GM21825 (cell line): ENCODE results near the gene STIM2.
"Not testable (repeated sequence)": the region's sequence is repeated elsewhere in the genome, so short reads cannot be mapped to it uniquely, and the experiment has no call there.

Experiments
- ATAC-seq: cut with Tn5 transposase; IDR thresholded peaks from one replicate; pipeline ENCODE4 v1.9.1; 2021; ENCODE audit warnings: mild to moderate bottlenecking, moderate library complexity; ENCODE audit not compliant: unreplicated experiment

Gene STIM2

GRCh38 chr4:26866781-26867180 is 6.1 kb downstream of the STIM2 start:
- ATAC-seq, result no peak

- ATAC-seq, result no peak
Observed at GRCh38 chr4:26867914-26868684, 7.5 kb downstream of the STIM2 start.

GRCh38 chr4:26870576-26871262 is 10.1 kb downstream of the STIM2 start:
- ATAC-seq, result no peak

GRCh38 chr4:26871611-26872010 is 11.0 kb downstream of the STIM2 start:
- ATAC-seq, result no peak

- peak; percentile 75 for ATAC-seq
Observed at GRCh38 chr4:26873391-26874026, 12.9 kb downstream of the STIM2 start.

- ATAC-seq, result no peak
Observed at GRCh38 chr4:26874110-26874509, 13.5 kb downstream of the STIM2 start.

GRCh38 chr4:26877406-26877805 is 16.8 kb downstream of the STIM2 start:
- ATAC-seq, result no peak

GRCh38 chr4:26877961-26878360 is 17.3 kb downstream of the STIM2 start:
- no peak for ATAC-seq

- no peak for ATAC-seq
Observed at GRCh38 chr4:26878794-26879391, 18.3 kb downstream of the STIM2 start.

- no peak for ATAC-seq
Observed at GRCh38 chr4:26879805-26880204, 19.2 kb downstream of the STIM2 start.

GRCh38 chr4:26884026-26884425 is 23.4 kb downstream of the STIM2 start:
- ATAC-seq, result no peak

- peak; percentile 59 for ATAC-seq
Observed at GRCh38 chr4:26884486-26884988, 23.9 kb downstream of the STIM2 start.

GRCh38 chr4:26885912-26886274 is 25.3 kb downstream of the STIM2 start:
- peak; percentile 78 for ATAC-seq

- ATAC-seq, result no peak
Observed at GRCh38 chr4:26887143-26887542, 26.5 kb downstream of the STIM2 start.

- no peak for ATAC-seq
Observed at GRCh38 chr4:26887809-26888208, 27.2 kb downstream of the STIM2 start.

GRCh38 chr4:26889356-26889755 is 28.7 kb downstream of the STIM2 start:
- ATAC-seq, result no peak

- no peak for ATAC-seq
Observed at GRCh38 chr4:26891054-26891453, 30.4 kb downstream of the STIM2 start.

GRCh38 chr4:26891867-26892266 is 31.2 kb downstream of the STIM2 start:
- no peak for ATAC-seq

- no peak for ATAC-seq
Observed at GRCh38 chr4:26892480-26893150, 32.0 kb downstream of the STIM2 start.

- no peak for ATAC-seq
Observed at GRCh38 chr4:26893491-26893890, 32.9 kb downstream of the STIM2 start.

GRCh38 chr4:26894881-26895280 is 34.2 kb downstream of the STIM2 start:
- not testable (repeated sequence) for ATAC-seq
